ENCODE measurements around the gene CLMN. TPM values are rescaled to one million over a fixed set of nuclear protein-coding genes. Genes with fewer than 3 reads are reported as not detected.

The CLMN gene
- total and polyA plus RNA-seq, 2 of the 8 experiments (the other 6 are each of a cell fraction or from before 2014, with no cell fraction given): 1.6 to 8.2 TPM

DNA sequence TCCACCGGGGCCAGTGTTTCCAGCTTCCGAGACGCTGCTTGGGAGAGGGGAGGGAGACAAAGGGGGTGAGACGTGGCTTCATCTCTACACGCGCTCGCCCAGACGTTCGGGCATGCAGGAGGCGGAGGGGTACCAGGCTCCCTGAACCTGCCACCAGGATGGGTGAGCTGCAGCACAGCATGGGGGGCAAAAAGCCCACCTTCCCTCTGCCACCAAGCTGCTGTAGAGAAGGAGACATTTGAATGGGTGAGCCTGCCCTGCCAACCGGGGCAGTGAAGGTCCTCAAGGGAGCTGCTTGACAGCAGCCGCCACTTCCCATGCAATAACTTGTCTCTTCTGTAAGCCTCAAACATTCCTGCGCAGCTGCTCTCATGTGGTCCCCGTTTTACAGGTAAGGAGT lies 83.9 kb downstream of the CLMN start (continued):
- TF ChIP-seq, protein P1, sequence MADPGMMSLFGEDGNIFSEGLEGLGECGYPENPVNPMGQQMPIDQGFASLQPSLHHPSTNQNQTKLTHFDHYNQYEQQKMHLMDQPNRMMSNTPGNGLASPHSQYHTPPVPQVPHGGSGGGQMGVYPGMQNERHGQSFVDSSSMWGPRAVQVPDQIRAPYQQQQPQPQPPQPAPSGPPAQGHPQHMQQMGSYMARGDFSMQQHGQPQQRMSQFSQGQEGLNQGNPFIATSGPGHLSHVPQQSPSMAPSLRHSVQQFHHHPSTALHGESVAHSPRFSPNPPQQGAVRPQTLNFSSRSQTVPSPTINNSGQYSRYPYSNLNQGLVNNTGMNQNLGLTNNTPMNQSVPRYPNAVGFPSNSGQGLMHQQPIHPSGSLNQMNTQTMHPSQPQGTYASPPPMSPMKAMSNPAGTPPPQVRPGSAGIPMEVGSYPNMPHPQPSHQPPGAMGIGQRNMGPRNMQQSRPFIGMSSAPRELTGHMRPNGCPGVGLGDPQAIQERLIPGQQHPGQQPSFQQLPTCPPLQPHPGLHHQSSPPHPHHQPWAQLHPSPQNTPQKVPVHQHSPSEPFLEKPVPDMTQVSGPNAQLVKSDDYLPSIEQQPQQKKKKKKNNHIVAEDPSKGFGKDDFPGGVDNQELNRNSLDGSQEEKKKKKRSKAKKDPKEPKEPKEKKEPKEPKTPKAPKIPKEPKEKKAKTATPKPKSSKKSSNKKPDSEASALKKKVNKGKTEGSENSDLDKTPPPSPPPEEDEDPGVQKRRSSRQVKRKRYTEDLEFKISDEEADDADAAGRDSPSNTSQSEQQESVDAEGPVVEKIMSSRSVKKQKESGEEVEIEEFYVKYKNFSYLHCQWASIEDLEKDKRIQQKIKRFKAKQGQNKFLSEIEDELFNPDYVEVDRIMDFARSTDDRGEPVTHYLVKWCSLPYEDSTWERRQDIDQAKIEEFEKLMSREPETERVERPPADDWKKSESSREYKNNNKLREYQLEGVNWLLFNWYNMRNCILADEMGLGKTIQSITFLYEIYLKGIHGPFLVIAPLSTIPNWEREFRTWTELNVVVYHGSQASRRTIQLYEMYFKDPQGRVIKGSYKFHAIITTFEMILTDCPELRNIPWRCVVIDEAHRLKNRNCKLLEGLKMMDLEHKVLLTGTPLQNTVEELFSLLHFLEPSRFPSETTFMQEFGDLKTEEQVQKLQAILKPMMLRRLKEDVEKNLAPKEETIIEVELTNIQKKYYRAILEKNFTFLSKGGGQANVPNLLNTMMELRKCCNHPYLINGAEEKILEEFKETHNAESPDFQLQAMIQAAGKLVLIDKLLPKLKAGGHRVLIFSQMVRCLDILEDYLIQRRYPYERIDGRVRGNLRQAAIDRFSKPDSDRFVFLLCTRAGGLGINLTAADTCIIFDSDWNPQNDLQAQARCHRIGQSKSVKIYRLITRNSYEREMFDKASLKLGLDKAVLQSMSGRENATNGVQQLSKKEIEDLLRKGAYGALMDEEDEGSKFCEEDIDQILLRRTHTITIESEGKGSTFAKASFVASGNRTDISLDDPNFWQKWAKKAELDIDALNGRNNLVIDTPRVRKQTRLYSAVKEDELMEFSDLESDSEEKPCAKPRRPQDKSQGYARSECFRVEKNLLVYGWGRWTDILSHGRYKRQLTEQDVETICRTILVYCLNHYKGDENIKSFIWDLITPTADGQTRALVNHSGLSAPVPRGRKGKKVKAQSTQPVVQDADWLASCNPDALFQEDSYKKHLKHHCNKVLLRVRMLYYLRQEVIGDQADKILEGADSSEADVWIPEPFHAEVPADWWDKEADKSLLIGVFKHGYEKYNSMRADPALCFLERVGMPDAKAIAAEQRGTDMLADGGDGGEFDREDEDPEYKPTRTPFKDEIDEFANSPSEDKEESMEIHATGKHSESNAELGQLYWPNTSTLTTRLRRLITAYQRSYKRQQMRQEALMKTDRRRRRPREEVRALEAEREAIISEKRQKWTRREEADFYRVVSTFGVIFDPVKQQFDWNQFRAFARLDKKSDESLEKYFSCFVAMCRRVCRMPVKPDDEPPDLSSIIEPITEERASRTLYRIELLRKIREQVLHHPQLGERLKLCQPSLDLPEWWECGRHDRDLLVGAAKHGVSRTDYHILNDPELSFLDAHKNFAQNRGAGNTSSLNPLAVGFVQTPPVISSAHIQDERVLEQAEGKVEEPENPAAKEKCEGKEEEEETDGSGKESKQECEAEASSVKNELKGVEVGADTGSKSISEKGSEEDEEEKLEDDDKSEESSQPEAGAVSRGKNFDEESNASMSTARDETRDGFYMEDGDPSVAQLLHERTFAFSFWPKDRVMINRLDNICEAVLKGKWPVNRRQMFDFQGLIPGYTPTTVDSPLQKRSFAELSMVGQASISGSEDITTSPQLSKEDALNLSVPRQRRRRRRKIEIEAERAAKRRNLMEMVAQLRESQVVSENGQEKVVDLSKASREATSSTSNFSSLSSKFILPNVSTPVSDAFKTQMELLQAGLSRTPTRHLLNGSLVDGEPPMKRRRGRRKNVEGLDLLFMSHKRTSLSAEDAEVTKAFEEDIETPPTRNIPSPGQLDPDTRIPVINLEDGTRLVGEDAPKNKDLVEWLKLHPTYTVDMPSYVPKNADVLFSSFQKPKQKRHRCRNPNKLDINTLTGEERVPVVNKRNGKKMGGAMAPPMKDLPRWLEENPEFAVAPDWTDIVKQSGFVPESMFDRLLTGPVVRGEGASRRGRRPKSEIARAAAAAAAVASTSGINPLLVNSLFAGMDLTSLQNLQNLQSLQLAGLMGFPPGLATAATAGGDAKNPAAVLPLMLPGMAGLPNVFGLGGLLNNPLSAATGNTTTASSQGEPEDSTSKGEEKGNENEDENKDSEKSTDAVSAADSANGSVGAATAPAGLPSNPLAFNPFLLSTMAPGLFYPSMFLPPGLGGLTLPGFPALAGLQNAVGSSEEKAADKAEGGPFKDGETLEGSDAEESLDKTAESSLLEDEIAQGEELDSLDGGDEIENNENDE (IDR thresholded peaks at IDR 0.05; ENCODE audit: insufficient replicate concordance, low read length): no peak
- no peak for TF ChIP-seq SP2 (IDR thresholded peaks at IDR 0.05; ENCODE audit: low read length)

Measured in H1 (cell line).